CD4-positive, alpha-beta T cell treated with Interferon gamma for 1 hour (primary cell): Measurements from ENCODE around the gene SERPINF2.
"Not testable (repeated sequence)": the region's sequence is repeated elsewhere in the genome, so short reads cannot be mapped to it uniquely, and the experiment has no call there.

Experiments used
- DNase-seq: peaks from one replicate; pipeline ENCODE4 v3.0.0-alpha.2; 2020

SERPINF2 gene

GRCh38 chr17:1736348-1737281 is 6.1 kb upstream of the SERPINF2 start:
- DNase-seq: peak; percentile 28

- no peak for DNase-seq
Measured at GRCh38 chr17:1737531-1738291, 5.0 kb upstream of the SERPINF2 start.

GRCh38 chr17:1741899-1742298 is 772 bp upstream of the SERPINF2 start:
- DNase-seq: not testable (repeated sequence)

- DNase-seq: no peak
Measured at GRCh38 chr17:1743088-1743439, 393 bp downstream of the SERPINF2 start.

GRCh38 chr17:1744551-1745512 is 2.2 kb downstream of the SERPINF2 start:
- no peak for DNase-seq

GRCh38 chr17:1745513-1746020 is 2.9 kb downstream of the SERPINF2 start:
- no peak for DNase-seq

- DNase-seq: no peak
Measured at GRCh38 chr17:1746975-1747543, 4.4 kb downstream of the SERPINF2 start.

- DNase-seq: no peak
Measured at GRCh38 chr17:1750628-1751027, 8.0 kb downstream of the SERPINF2 start.

GRCh38 chr17:1752425-1753262 is 10.0 kb downstream of the SERPINF2 start:
- peak; percentile 19 for DNase-seq

- no peak for DNase-seq
Measured at GRCh38 chr17:1753767-1754429, 11.2 kb downstream of the SERPINF2 start.

- no peak for DNase-seq
Measured at GRCh38 chr17:1754430-1755112, 11.9 kb downstream of the SERPINF2 start.

GRCh38 chr17:1755252-1755826 is 12.7 kb downstream of the SERPINF2 start:
- DNase-seq: no peak

GRCh38 chr17:1755827-1756262 is 13.2 kb downstream of the SERPINF2 start:
- no peak for DNase-seq

- DNase-seq: peak; percentile 36
Measured at GRCh38 chr17:1758807-1759206, 16.1 kb downstream of the SERPINF2 start.

GRCh38 chr17:1759529-1759928 is 16.9 kb downstream of the SERPINF2 start:
- no peak for DNase-seq

GRCh38 chr17:1762233-1762900 is 19.7 kb downstream of the SERPINF2 start:
- DNase-seq: no peak

GRCh38 chr17:1762901-1763898 is 20.5 kb downstream of the SERPINF2 start:
- DNase-seq: peak; percentile 8

GRCh38 chr17:1764284-1764683 is 21.6 kb downstream of the SERPINF2 start:
- DNase-seq: peak; percentile 75
